Ascending aorta (tissue), 2 donors: ENCODE measurements around the gene YIPF4. TPM values are rescaled to one million over a fixed set of nuclear protein-coding genes. Genes with fewer than 3 reads are reported as not detected.
"Not testable (repeated sequence)": the region's sequence is repeated elsewhere in the genome, so short reads cannot be mapped to it uniquely, and the experiment has no call there.

ENCODE experiments used
- DNase-seq, 2 donors: peaks; one replicate each; pipeline ENCODE4 v3.0.0-alpha.2; 2019; ENCODE audit warnings: low spot score in 2 of 2
- H3K27ac ChIP-seq, 2 donors: fragments of 200-600 bp; sonication (generic); one replicate each; pipeline ENCODE4 v1.5.1; 2016 to 2017; ENCODE audit warnings: mild to moderate bottlenecking in 1 of 2
- H3K27me3 ChIP-seq: fragments of 200-600 bp; sonication (generic); one replicate; pipeline ENCODE4 v1.5.1; 2017
- H3K36me3 ChIP-seq, 2 donors: fragments of 200-600 bp; sonication (generic); one replicate each; pipeline ENCODE4 v1.5.1; 2016
- H3K4me1 ChIP-seq, 2 donors: fragments of 200-600 bp; sonication (generic); one replicate each; pipeline ENCODE4 v1.5.1; 2016 to 2017; ENCODE audit warnings: mild to moderate bottlenecking in 1 of 2
- H3K4me3 ChIP-seq, 2 donors: fragments of 200-600 bp; sonication (generic); one replicate each; pipeline ENCODE4 v1.5.1; 2016 to 2017; ENCODE audit warnings: mild to moderate bottlenecking in 1 of 2
- H3K9me3 ChIP-seq, 2 donors: fragments of 200-600 bp; sonication (generic); one replicate each; pipeline ENCODE4 v1.5.1; 2016
- CTCF ChIP-seq, 3 experiments: fragments of 200-600 bp in 2 of 3; fragments of 450-650 bp in 1 of 3; sonication (generic) in 2 of 3; IDR thresholded peaks; one replicate each; pipeline ENCODE4 v1.5.1; 2016 to 2019; ENCODE audit warnings: antibody characterized with exemption in 3 of 3, mild to moderate bottlenecking in 1 of 3, moderate library complexity in 1 of 3
- intact Hi-C: fragments of 100-400 bp; cut with DNase I; formaldehyde crosslinking; loops from one replicate; pipeline ENCODE4 v1.15.1; 2023
- total RNA-seq: library from RNA; depleted of rRNA; stranded (reverse); fragments of >200 nt; gene quantifications from one replicate; pipeline ENCODE4 v1.1.0, GENCODE V29; 2016

YIPF4 gene
- total RNA-seq, 1 donor from 2014 or later, result 9.2 TPM

GRCh38 chr2:32310577-32310976 lies 32.9 kb downstream of the YIPF4 start:
- intact Hi-C loops, result no loop called here
- Histone ChIP-seq H3K27me3 (no peaks in the 10 kb centered on the region), H3K4me1 (no peaks in the 10 kb centered on the region), H3K9me3 (no peaks in the 10 kb centered on the region), H3K27ac (no peak overlapping the region), H3K4me3 (no peak overlapping the region), H3K36me3 (peaks cover 9 to 28% of the 10 kb centered on the region in 2 donors)
- TF ChIP-seq CTCF (IDR thresholded peaks at IDR 0.05), result no peak
- no peak for DNase-seq

GRCh38 chr2:32314886-32315285 lies 37.2 kb downstream of the YIPF4 start:
- Histone ChIP-seq H3K36me3 (peaks cover 0 to 9% of the 10 kb centered on the region in 2 donors), H3K9me3 (no peaks in the 10 kb centered on the region), H3K27me3 (no peaks in the 10 kb centered on the region), H3K4me1 (no peaks in the 10 kb centered on the region), H3K4me3 (no peak overlapping the region), H3K27ac (no peak overlapping the region)
- intact Hi-C loops, result no loop called here
- no peak for DNase-seq
- no peak for TF ChIP-seq CTCF (IDR thresholded peaks at IDR 0.05)

DNA sequence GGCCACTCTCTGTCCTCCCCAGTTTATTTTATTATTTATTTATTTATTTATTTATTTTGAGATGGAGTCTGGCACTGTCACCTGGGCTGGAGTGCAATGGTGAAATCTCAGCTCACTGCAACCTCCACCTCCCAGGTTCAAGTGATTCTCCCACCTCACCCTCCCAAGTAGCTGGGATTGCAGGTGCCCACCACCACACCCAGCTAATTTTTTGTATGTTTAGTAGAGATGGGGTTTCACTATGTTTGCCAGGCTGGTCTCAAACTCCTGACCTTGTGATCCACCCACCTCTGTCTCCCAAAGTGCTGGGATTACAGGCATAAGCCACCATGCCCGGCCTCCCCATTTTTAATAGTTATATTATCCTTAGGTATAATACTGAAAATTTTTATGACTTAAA lies 51.0 kb downstream of the YIPF4 start:
- H3K27ac ChIP-seq, H3K27me3 ChIP-seq, H3K9me3 ChIP-seq, DNase-seq, H3K4me1 ChIP-seq, H3K36me3 ChIP-seq, H3K4me3 ChIP-seq, intact Hi-C loops: not testable (repeated sequence)

DNA sequence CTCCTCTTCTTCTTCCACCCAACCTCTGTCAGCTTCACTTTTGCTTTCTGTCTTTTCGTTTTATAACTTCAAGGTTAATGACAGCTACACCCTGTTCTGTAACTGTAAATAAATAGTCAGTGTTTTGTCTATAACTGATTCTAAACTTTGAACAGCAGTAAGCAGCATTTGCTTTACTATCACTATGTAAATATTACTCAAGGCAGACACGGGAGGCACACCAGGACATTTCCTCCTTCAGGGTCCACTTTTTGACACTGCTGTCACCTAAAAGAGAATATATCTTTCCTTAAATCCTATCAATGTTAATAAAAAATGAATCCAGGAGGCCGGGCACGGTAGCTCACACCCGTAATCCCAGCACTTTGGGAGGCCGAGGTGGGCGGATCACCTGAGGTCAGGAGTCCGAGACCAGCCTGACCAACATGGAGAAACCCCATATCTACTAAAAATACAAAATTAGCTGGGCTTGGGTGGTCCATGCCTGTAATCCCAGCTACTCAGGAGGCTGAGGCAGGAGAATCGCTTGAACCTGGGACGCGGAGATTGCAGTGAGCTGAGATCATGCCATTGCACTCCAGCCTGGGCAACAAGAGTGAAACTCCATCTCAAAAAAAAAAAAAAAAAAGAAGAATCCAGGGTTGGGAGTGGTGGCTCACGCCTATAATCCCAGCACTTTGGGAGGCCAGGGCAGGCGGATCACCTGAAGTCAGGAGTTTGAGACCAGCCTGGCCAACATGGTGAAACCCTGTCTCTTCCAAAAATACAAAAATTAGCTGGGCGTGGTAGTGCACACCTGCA lies 51.7 kb downstream of the YIPF4 start:
- H3K27me3 ChIP-seq, H3K27ac ChIP-seq, H3K4me3 ChIP-seq, DNase-seq, H3K9me3 ChIP-seq, intact Hi-C loops, H3K4me1 ChIP-seq, H3K36me3 ChIP-seq: not testable (repeated sequence)

- H3K36me3 ChIP-seq, result no peaks in the 10 kb centered on the region
Measured at GRCh38 chr2:32330136-32330535, 52.4 kb downstream of the YIPF4 start.

DNA sequence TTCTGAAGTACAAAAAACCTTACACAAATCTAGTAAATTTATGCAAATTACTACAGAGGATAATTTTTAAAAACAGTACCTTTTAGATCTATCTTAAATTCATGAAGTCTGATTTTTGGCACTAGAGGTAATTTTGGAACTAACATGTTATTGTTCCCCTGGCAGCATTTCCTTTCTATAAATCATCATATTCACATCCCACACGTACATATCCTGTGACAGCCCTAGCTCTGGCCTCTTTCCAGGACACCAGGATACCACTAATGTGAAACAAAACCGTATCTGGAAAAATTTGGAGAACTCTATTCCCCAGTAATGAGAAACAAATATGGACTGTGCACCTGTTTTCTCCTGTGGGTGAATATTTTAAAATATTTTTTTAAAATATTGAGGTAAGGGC lies 65.1 kb downstream of the YIPF4 start:
- no peak overlapping the region for H3K27ac ChIP-seq
- no peak for TF ChIP-seq CTCF (IDR thresholded peaks at IDR 0.05)
- H3K4me3 ChIP-seq, result no peak overlapping the region

More at GRCh38 chr2:32330136-32330535, 52.4 kb downstream of the YIPF4 start:
- TF ChIP-seq CTCF (IDR thresholded peaks at IDR 0.05), result no peak
- H3K4me3 ChIP-seq, result no peak overlapping the region
- H3K27ac ChIP-seq, result no peak overlapping the region
- intact Hi-C loops, result no loop called here
- H3K9me3 ChIP-seq, result no peaks in the 10 kb centered on the region
- H3K4me1 ChIP-seq, result no peaks in the 10 kb centered on the region
- H3K27me3 ChIP-seq, result no peaks in the 10 kb centered on the region
- DNase-seq, result no peak

GRCh38 chr2:32350797-32351196 lies 73.1 kb downstream of the YIPF4 start:
- H3K27me3 ChIP-seq, intact Hi-C loops, H3K36me3 ChIP-seq, H3K27ac ChIP-seq, H3K4me1 ChIP-seq, H3K4me3 ChIP-seq, H3K9me3 ChIP-seq, DNase-seq: not testable (repeated sequence)

More for the DNA sequence above, 65.1 kb downstream of the YIPF4 start:
- Histone ChIP-seq H3K4me1 (no peaks in the 10 kb centered on the region), H3K9me3 (no peaks in the 10 kb centered on the region), H3K27me3 (no peaks in the 10 kb centered on the region), H3K36me3 (no peaks in the 10 kb centered on the region)
- DNase-seq, result no peak
- intact Hi-C loops, result no loop called here
